HepG2 (cell line): ENCODE results near the gene PIK3R4. TPM values are rescaled to one million over a fixed set of nuclear protein-coding genes. Genes with fewer than 3 reads are reported as not detected.

Experiments used
- ATAC-seq: fragments of 200-7000 bp; cut with Tn5 transposase; 3 replicates; pipeline ENCODE4 v1.9.1; 2020; ENCODE audit warnings: mild to moderate bottlenecking, moderate library complexity
- BruUV-seq: library from RNA; stranded (reverse); fragments of 400-500 nt; replicated peaks from 2 replicates; lab custom pipeline; 2021; lab: Mats Ljungman, UMichigan
- CTCF ChIA-PET: fragments of 300-600 bp; formaldehyde crosslinking; extraction: SDS; loops from one replicate; lab custom pipeline; 2021; ENCODE audit warnings: low total read pairs, inconsistent platforms, low intra/inter-chr PET ratio; lab: Yijun Ruan, JAX
- POLR2A ChIA-PET: fragments of 350-600 bp; sonication (Branson Sonifier 250); formaldehyde crosslinking; loops from one replicate; lab custom pipeline; 2020; ENCODE audit warnings: antibody characterized with exemption, inconsistent platforms; lab: Yijun Ruan, JAX
- DNase-seq: peaks from one replicate; pipeline ENCODE4 v3.0.0-alpha.2; 2015; ENCODE audit warnings: low spot score
- FAIRE-seq: peaks from 3 replicates; lab custom pipeline; 2011; peaks lifted over from hg19 to GRCh38; lab: Jason Lieb, UNC
- H2AFZ ChIP-seq: one replicate; pipeline ENCODE4 v1.6.1; 2011; ENCODE audit warnings: low read length, inconsistent platforms
- H3K27ac ChIP-seq: fragments of 300-600 bp; 3 replicates; pipeline ENCODE4 v1.8.0; 2011; ENCODE audit warnings: mixed run types, mild to moderate bottlenecking, mixed read lengths, low read length, inconsistent platforms; ENCODE audit not compliant: insufficient read depth; ENCODE audit errors: extremely low read length
- H3K27me3 ChIP-seq, 2 experiments: fragments of 200-600 bp in 1 of 2; 2 replicates in 1 of 2; 3 replicates in 1 of 2; pipeline versions ENCODE4 v1.6.0 to v1.8.0; 2011; ENCODE audit warnings: low read length in 2 of 2, mild to moderate bottlenecking in 2 of 2, moderate library complexity in 2 of 2, inconsistent platforms in 1 of 2; ENCODE audit not compliant: insufficient read depth in 2 of 2, control insufficient read depth in 1 of 2
- H3K36me3 ChIP-seq, 2 experiments: fragments of 200-600 bp in 1 of 2; replicated peaks in 1 of 2; 2 replicates in 1 of 2; 3 replicates in 1 of 2; pipeline versions ENCODE4 v1.5.1 to v1.8.0; 2011; ENCODE audit warnings: low read length in 2 of 2, inconsistent platforms in 1 of 2; ENCODE audit not compliant: insufficient read depth in 2 of 2, control insufficient read depth in 1 of 2
- H3K4me1 ChIP-seq: 2 replicates; pipeline ENCODE4 v1.5.1; 2012; ENCODE audit warnings: low read length, inconsistent platforms; ENCODE audit not compliant: insufficient read depth
- H3K4me2 ChIP-seq: 2 replicates; pipeline ENCODE4 v1.6.0; 2011; ENCODE audit warnings: low read depth, low read length, inconsistent platforms
- H3K4me3 ChIP-seq, 3 experiments: fragments of 200-600 bp in 1 of 3; sonication (generic), shearing (Covaris generic) in 1 of 3; replicated peaks in 1 of 3; 2 replicates each; pipeline ENCODE4 v1.5.1; 2011 to 2016; ENCODE audit warnings: low read length in 3 of 3, inconsistent platforms in 2 of 3, low read depth in 2 of 3, mild to moderate bottlenecking in 2 of 3, control low read depth in 1 of 3, mixed read lengths in 1 of 3; ENCODE audit not compliant: insufficient read depth in 1 of 3
- H3K79me2 ChIP-seq: one replicate; pipeline ENCODE4 v1.6.1; 2011; ENCODE audit warnings: low read length, inconsistent platforms; ENCODE audit not compliant: insufficient read depth
- H3K9ac ChIP-seq: 2 replicates; pipeline ENCODE4 v1.6.0; 2011; ENCODE audit warnings: mild to moderate bottlenecking, low read depth, low read length, inconsistent platforms; ENCODE audit not compliant: insufficient read depth
- H3K9me3 ChIP-seq: 2 replicates; pipeline ENCODE4 v1.5.1; 2012; ENCODE audit warnings: mild to moderate bottlenecking, low read length
- H4K20me1 ChIP-seq: 2 replicates; pipeline ENCODE4 v1.6.0; 2011; ENCODE audit warnings: inconsistent platforms, mild to moderate bottlenecking, low read length, moderate library complexity; ENCODE audit not compliant: insufficient read depth
- ARID5B ChIP-seq: IDR thresholded peaks from 2 replicates; pipeline ENCODE4 v1.4.0; 2020; ENCODE audit warnings: mild to moderate bottlenecking, missing genetic modification reagents
- GTF2F1 ChIP-seq: fragments of 150-350 bp; IDR thresholded peaks from 2 replicates; pipeline ENCODE4 v1.6.1; 2014; ENCODE audit warnings: low read length
- KIAA2018 ChIP-seq: sonication (generic); formaldehyde crosslinking; IDR thresholded peaks from 2 replicates; pipeline ENCODE4 v1.5.0; 2020; ENCODE audit warnings: mild to moderate bottlenecking, missing genetic modification reagents, borderline replicate concordance
- KLF16 ChIP-seq, 2 experiments: sonication (generic) in 1 of 2; formaldehyde crosslinking in 1 of 2; IDR thresholded peaks; 2 replicates each; pipeline versions ENCODE4 v1.6.1 to v1.8.0; 2016 to 2023; ENCODE audit warnings: missing genetic modification reagents in 2 of 2, missing compliant biosample characterization in 1 of 2
- PAWR ChIP-seq: sonication (generic); formaldehyde crosslinking; IDR thresholded peaks from 2 replicates; pipeline ENCODE4 v1.4.0; 2020; ENCODE audit warnings: missing genetic modification reagents, mild to moderate bottlenecking, borderline replicate concordance
- PHB2 ChIP-seq: fragments of 450-650 bp; IDR thresholded peaks from 2 replicates; pipeline ENCODE4 v1.6.1; 2018; ENCODE audit not compliant: partially characterized antibody
- PHF8 ChIP-seq: sonication (generic); formaldehyde crosslinking; IDR thresholded peaks from 2 replicates; pipeline ENCODE4 v1.5.0; 2020; ENCODE audit warnings: missing genetic modification reagents
- SMAD3 ChIP-seq: sonication (generic); formaldehyde crosslinking; IDR thresholded peaks from 2 replicates; pipeline ENCODE4 v1.4.0; 2020; ENCODE audit warnings: missing genetic modification reagents
- SUZ12 ChIP-seq: fragments of 150-350 bp; IDR thresholded peaks from 2 replicates; pipeline ENCODE4 v1.6.1; 2014; ENCODE audit warnings: low read depth, low read length
- TOE1 ChIP-seq: sonication (generic); formaldehyde crosslinking; IDR thresholded peaks from 2 replicates; pipeline ENCODE4 v1.4.0; 2020; ENCODE audit warnings: mild to moderate bottlenecking, missing genetic modification reagents
- ZNF205 ChIP-seq: IDR thresholded peaks from 2 replicates; pipeline ENCODE4 v1.6.1; 2018; ENCODE audit warnings: missing biosample characterization, missing genetic modification reagents
- ZNF333 ChIP-seq: sonication (generic); formaldehyde crosslinking; IDR thresholded peaks from 2 replicates; pipeline ENCODE4 v1.4.0; 2020; ENCODE audit warnings: mild to moderate bottlenecking, missing genetic modification reagents, borderline replicate concordance
- ZSCAN30 ChIP-seq: sonication (generic); formaldehyde crosslinking; IDR thresholded peaks from 2 replicates; pipeline ENCODE4 v1.5.0; 2020; ENCODE audit warnings: mild to moderate bottlenecking, missing genetic modification reagents
- WGBS: methylation state at CpG from one replicate; pipeline ENCODE4 v1.1.6; 2017; ENCODE audit warnings: low lambda C conversion rate; 5-methylcytosine and 5-hydroxymethylcytosine counted together
- in situ Hi-C: cut with HindIII; loops from 2 replicates; pipeline ENCODE4 v1.10.0; 2017; ENCODE audit warnings: low pct_unique_long_range_greater_than_20kb; ENCODE audit not compliant: extremely low pct_ligation_motif_present
- intact Hi-C: fragments of 100-400 bp; cut with micrococcal nuclease; formaldehyde crosslinking; loops from one replicate; pipeline ENCODE4 v1.10.0; 2022; ENCODE audit not compliant: unreplicated experiment
- polyA plus RNA-seq, 8 experiments: library from polyadenylated mRNA; depleted of rRNA in 3 of 8; stranded (reverse) in 7 of 8; unstranded in 1 of 8; fragments of >200 nt; fragmentation: Illumina TruSeq in 4 of 8; extraction: Trizol in 4 of 8; gene quantifications; 2 replicates each; pipeline versions ENCODE4 v1.2.1 to v1.2.3, GENCODE V29; 2011 to 2016; ENCODE audit warnings: low read depth in 4 of 8, missing spikeins in 1 of 8, mixed read lengths in 1 of 8; ENCODE audit not compliant: insufficient read depth in 1 of 8
- total RNA-seq, 5 experiments: library from RNA; depleted of rRNA; stranded (reverse); fragments of >200 nt; fragmentation: Illumina TruSeq; extraction: Trizol; gene quantifications; 2 replicates each; pipeline ENCODE4 v1.2.3, GENCODE V29; 2016; ENCODE audit warnings: low read depth in 1 of 5

PIK3R4 gene
- total and polyA plus RNA-seq, 2 of the 13 experiments (the other 11 are each of a cell fraction or from before 2014, with no cell fraction given), result 22.4 to 26.0 TPM

- Histone ChIP-seq H3K4me3 (no peak overlapping the region), H3K9ac (no peak overlapping the region), H3K27ac (no peak overlapping the region), H4K20me1 (no peaks in the 10 kb centered on the region), H3K79me2 (no peaks in the 10 kb centered on the region), H3K36me3 (no peaks in the 10 kb centered on the region), H3K27me3 (no peaks in the 10 kb centered on the region), H3K4me1 (no peaks in the 10 kb centered on the region), H3K4me2 (no peak overlapping the region), H3K9me3 (no peaks in the 10 kb centered on the region), H2AFZ (no peak overlapping the region)
- CTCF ChIA-PET, result no interaction called here
- FAIRE-seq, result no peak
- intact Hi-C loops (no loop called here), in situ Hi-C loops (no loop called here)
- POLR2A ChIA-PET, result no interaction called here
- no peak for ATAC-seq
- 60% methylated on average over 2 of the region's 2 CpGs for WGBS
- no TSS peak for BruUV-seq
- no peak for DNase-seq
- no peak for TF ChIP-seq PHB2
- no peak for TF ChIP-seq SMAD3
- no peak for TF ChIP-seq GTF2F1
- TF ChIP-seq ZSCAN30 (CRISPR knock-in tag), result no peak
- TF ChIP-seq TOE1 (CRISPR knock-in tag), result no peak
- no peak for TF ChIP-seq ZNF205 (CRISPR knock-in tag)
- no peak for TF ChIP-seq PHF8 (CRISPR knock-in tag)
- TF ChIP-seq ARID5B (CRISPR knock-in tag), result no peak
- TF ChIP-seq KIAA2018 (CRISPR knock-in tag), result no peak
- no peak for TF ChIP-seq ZNF333 (CRISPR knock-in tag)
- TF ChIP-seq SUZ12, result no peak
- TF ChIP-seq KLF16 (CRISPR knock-in tag; IDR thresholded peaks at IDR 0.05), result no peak
- TF ChIP-seq PAWR (CRISPR knock-in tag), result no peak
These were observed 91.7 kb downstream of the PIK3R4 start for GRCh38 chr3:130654921-130655320.
